Activated CD4-positive, alpha-beta T cell treated with anti-CD3 and anti-CD28 coated beads, Interleukin-2, amount 50 U/mL, for 24 hours (primary cell): ENCODE measurements around the gene TSNAXIP1.

ENCODE experiments used
- DNase-seq, 2 donors: peaks; one replicate each; pipeline ENCODE4 v3.0.0-alpha.2; 2020; ENCODE audit warnings: low read depth in 1 of 2, low spot score in 1 of 2

TSNAXIP1 gene

GRCh38 chr16:67781565-67781921 lies 25.1 kb upstream of the TSNAXIP1 start:
- no peak for DNase-seq

GRCh38 chr16:67782567-67783352 lies 23.9 kb upstream of the TSNAXIP1 start:
- DNase-seq = no peak

- no peak for DNase-seq
Observed at GRCh38 chr16:67783353-67783725, 23.4 kb upstream of the TSNAXIP1 start.

GRCh38 chr16:67786491-67786890 lies 20.2 kb upstream of the TSNAXIP1 start:
- DNase-seq = no peak

GRCh38 chr16:67790071-67790470 lies 16.6 kb upstream of the TSNAXIP1 start:
- DNase-seq = no peak

GRCh38 chr16:67796099-67796718 lies 10.5 kb upstream of the TSNAXIP1 start:
- DNase-seq = no peak

GRCh38 chr16:67800338-67800926 lies 6.3 kb upstream of the TSNAXIP1 start:
- DNase-seq = no peak

- DNase-seq = no peak
Observed at GRCh38 chr16:67801241-67801640, 5.4 kb upstream of the TSNAXIP1 start.

GRCh38 chr16:67801883-67802282 lies 4.8 kb upstream of the TSNAXIP1 start:
- DNase-seq = no peak

- no peak for DNase-seq
Observed at GRCh38 chr16:67803894-67804293, 2.8 kb upstream of the TSNAXIP1 start.

- no peak for DNase-seq
Observed at GRCh38 chr16:67804853-67805542, 1.7 kb upstream of the TSNAXIP1 start.

- DNase-seq = no peak
Observed at GRCh38 chr16:67805718-67806427, 816 bp upstream of the TSNAXIP1 start.

GRCh38 chr16:67807148-67807682 lies 526 bp downstream of the TSNAXIP1 start:
- DNase-seq = no peak

- no peak for DNase-seq
Observed at GRCh38 chr16:67811899-67812298, 5.2 kb downstream of the TSNAXIP1 start.

- no peak for DNase-seq
Observed at GRCh38 chr16:67814567-67814966, 7.9 kb downstream of the TSNAXIP1 start.

- DNase-seq = no peak
Observed at GRCh38 chr16:67820608-67821259, 14.0 kb downstream of the TSNAXIP1 start.

- DNase-seq = no peak
Observed at GRCh38 chr16:67822511-67822910, 15.8 kb downstream of the TSNAXIP1 start.

GRCh38 chr16:67825119-67825518 lies 18.4 kb downstream of the TSNAXIP1 start:
- DNase-seq = no peak

GRCh38 chr16:67825906-67826305 lies 19.2 kb downstream of the TSNAXIP1 start:
- DNase-seq = no peak

- DNase-seq = no peak
Observed at GRCh38 chr16:67828651-67829050, 22.0 kb downstream of the TSNAXIP1 start.

- DNase-seq = no peak
Observed at GRCh38 chr16:67833030-67833414, 26.3 kb downstream of the TSNAXIP1 start.
